Left ventricle myocardium superior (tissue), 1 donor: Measurements from ENCODE around the gene VSTM2B. TPM values are rescaled to one million over a fixed set of nuclear protein-coding genes. Genes with fewer than 3 reads are reported as not detected.
A peak's percentile ranks its signal among the peaks of the same experiment; 100 is the strongest.

ENCODE experiments used
- ATAC-seq: fragments of 200-7000 bp; cut with Tn5 transposase; one replicate; pipeline ENCODE4 v1.9.1; 2020; ENCODE audit warnings: mild to moderate bottlenecking, moderate library complexity
- DNase-seq: peaks from one replicate; pipeline ENCODE4 v3.0.0-alpha.2; 2020
- intact Hi-C: fragments of 100-400 bp; cut with micrococcal nuclease; formaldehyde crosslinking; loops from one replicate; pipeline ENCODE4 v1.11.0; 2022
- total RNA-seq: library from RNA; stranded (reverse); fragmentation: NEBNext Ultra II Directional; extraction: Animal tissue kit (Norgen Biotek cat#: 25700); gene quantifications from one replicate; pipeline ENCODE4 v1.2.1, GENCODE V29; 2021
- donor health status: DM: no; HTN: yes; CAD: no; lungs with severe emphysema.

The VSTM2B gene
- total RNA-seq, 1 donor from 2014 or later = not detected

DNA sequence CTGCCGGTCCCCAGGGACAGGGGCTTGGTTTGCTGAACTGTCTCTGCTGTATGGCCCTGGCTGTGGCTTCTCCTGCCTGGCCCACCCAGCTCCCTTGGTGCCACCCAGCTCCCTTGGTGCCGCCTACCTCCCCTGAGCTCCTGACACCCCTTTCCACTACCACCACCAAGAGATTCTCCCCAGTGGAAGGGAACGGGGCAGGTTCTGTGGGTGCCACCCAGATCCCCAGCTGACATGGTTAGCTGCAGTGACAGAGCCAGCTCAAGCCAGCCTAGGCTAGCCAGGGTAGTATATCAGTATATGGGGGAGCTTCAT lies 51.8 kb downstream of the VSTM2B start:
- intact Hi-C loops = no loop called here
- DNase-seq (no peak), ATAC-seq (no peak)

DNA sequence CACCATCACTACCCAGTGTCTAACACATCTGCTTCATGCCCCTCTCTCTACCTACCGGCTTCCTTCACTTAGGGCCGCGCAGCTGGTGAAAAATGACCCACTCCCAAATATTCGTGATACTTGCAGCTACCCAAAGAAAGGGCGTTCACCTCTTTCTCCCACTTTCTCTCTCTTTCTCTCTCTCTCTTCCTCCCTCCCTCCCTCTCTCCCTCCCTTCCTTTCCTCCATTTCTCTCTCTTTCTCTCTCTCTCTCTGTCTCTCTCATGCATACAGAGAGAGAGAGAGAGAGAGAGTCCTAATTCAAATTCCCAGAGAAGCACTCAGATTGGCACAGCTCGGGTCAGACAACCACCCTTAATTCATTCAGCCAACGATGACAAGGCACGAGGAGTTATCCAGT lies 52.6 kb downstream of the VSTM2B start:
- DNase-seq (no peak), ATAC-seq (no peak)
- intact Hi-C loops = no loop called here

DNA sequence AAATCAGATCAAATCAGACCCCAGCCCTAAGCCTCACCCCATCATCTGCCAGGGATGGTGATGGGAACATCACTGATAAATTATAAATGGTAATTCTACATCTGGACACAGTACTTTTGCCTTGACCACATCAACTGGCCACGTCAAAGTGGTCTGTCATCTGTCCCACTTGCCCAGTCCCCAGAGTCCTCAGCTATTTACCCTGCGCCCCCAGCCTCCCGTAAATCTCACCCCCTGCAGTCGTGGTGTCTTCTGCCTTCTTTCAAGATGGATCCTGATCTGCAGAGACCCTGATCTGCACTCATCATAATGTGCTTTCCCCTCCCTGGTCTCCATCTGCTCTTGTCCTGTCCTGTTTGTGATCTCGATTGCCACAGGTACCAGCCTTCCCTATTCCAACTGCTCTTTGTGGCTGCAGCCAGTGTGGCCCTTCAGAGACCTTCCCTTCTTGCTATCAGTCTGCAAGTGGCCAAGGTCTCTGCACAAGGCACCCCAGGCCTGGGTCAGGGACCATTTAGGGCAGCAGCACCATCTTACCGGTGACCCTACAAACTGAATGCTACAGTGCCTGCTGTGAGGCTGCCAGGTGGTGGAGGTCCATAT lies 53.6 kb downstream of the VSTM2B start:
- intact Hi-C loops = no loop called here
- DNase-seq (no peak), ATAC-seq (no peak)

DNA sequence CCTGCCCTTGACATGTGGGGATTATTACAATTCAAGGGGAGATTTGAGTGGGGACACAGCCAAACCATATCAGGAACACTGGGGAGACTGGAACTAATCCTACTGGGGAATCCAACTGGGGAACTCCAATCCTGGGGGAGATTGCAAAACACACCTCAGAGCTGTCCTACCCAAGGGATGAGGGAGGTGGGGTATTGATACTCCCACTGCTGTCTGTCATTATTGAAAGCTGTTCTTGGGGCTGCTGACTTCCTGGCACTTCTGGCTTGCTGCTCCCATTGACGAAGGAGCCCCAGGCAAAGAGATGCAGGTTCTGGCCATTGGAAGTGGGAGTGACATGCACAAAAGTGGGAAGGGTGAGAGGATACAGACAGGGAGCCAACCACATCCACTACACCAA lies 55.6 kb downstream of the VSTM2B start:
- ATAC-seq (no peak), DNase-seq (no peak)
- intact Hi-C loops = no loop called here

DNA sequence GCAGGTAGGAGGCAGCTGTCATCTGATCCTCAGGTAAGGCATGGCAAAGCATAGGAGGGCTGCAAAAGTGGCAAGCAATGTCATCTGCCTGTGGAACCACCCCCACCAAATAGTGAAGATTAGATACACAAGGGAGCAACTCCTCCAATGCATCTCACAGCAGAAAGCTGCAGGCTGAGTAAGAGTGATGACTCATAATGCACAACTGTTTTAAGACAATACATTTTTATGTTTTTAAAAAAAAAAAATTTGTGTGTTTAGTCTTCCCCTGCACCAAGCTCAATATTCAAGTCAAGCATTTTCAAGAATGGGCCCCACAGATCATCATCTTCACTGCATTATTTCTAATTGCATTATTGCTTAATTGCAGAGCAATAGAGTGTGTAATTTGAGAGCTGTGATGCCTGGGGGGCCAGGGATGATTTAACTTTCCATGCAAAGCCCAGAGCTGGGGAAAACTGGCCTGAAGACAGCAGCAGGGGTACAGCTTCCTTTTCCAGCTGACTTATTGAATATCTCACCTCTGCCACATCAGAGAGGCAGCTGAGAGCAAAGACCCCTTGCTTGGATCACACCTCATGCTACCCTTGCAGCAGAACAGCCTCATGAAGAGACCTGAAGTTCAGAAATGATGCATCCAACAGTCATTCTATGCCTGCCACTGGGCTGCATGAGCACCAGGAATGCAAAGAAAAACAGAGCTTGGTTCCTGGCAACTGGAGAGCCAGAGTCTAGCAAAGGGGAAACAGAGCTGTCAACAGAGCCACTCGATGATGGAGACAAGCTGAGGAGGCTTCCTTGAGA lies 57.6 kb downstream of the VSTM2B start:
- intact Hi-C loops = no loop called here
- ATAC-seq (no peak), DNase-seq (no peak)

DNA sequence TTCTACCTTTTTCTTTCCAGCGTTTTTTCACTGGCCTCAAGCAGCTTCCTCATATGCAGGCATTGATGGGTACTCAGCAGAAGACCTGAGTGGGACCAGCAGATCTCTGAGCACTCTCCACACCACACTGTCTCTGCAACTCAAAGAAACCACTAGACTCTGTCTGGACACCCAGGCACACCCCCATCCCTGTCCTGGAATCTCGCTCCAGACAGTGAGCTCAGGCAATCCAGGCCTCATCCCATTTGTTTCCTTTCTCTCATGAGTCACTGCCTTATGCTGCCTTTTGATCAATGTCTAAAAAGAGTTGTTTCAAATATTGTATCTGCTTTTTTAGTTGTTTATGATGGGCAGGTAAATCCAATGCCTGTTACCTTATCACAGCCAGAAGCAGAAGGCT lies 60.6 kb downstream of the VSTM2B start:
- ATAC-seq = no peak
- intact Hi-C loops = no loop called here
- DNase-seq = no peak

DNA sequence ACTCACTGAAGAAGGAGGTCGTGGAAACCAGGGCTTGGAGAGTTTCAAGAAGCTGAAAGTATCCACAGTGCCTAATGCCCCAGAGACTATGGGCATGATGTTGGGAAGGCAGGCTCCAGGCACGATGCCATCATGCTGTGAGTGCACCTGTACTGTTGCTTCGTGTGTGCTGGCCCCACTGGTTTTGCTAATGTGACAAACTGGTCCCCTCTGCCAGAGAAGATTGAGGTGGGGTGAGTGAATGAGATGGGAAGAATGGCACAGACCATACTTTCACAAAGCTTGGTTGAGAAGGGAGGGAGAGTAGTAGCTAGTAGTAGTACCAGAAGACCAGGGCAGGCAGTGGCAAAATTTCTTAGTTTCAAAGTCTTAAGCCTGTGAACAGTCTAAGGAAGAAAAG lies 61.3 kb downstream of the VSTM2B start:
- intact Hi-C loops = no loop called here
- ATAC-seq = no peak
- no peak for DNase-seq

DNA sequence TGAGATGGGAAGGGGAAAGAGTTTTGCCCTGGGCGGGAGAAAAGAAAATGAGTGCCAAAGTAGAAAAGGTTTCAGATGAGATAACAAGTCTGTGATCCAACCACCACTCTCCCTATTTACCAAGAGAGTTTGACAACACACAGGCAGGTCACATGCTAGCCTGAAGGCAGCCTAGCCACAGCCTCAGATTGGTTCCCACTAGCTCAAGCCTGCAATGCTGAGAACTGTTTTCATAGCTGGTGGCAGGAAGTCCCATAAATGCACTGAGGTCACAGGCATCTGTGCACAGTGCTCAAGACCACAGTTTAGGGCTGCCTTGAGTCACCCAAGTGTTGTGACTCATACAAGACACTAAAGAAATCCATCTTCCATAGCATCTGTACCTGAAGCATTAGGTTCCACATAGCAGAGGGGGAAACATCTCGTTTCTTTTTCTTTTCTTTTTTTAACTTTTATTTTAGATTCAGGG lies 61.8 kb downstream of the VSTM2B start:
- intact Hi-C loops = no loop called here
- no peak for ATAC-seq
- no peak for DNase-seq

DNA sequence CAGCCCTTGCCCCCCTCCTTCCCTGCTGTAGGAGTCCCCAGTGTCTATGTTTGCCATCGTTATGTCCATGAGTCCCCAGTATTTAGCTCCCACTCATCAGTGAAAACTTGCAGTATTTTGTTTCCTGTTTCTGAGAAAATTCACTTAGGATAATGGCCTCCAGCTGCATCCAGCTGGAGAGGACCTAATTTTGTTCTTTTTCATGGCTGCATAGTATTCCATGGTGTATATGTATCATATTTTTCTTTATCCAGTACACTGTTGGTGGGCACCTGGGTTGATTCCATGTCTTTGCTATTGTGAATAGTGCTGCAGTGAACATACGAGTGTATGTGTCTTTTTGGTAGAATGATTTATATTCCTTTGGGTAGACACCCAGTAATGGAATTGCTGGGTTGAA lies 62.3 kb downstream of the VSTM2B start:
- intact Hi-C loops = no loop called here
- ATAC-seq = no peak
- no peak for DNase-seq

DNA sequence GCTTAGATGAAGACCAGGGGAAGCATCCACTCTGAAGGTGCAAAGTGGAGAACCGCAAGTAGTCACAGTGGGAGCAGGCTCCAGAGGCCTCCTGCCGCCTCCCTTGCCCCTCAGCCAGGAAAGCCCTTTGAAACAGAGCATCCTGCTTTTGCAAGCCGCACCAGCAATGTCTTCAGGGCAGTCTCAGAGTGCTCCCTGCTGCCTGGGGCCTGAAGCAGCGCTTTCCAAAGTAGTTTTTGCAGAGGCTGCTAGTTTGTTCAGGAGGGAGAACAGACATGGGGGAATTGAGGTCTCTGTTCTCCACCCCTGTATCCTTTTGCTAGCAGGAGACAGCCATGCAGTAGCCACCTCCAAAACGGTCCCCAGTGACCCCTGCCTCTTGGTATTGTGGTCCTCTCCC lies 64.5 kb downstream of the VSTM2B start:
- intact Hi-C loops = no loop called here
- no peak for ATAC-seq
- no peak for DNase-seq

DNA sequence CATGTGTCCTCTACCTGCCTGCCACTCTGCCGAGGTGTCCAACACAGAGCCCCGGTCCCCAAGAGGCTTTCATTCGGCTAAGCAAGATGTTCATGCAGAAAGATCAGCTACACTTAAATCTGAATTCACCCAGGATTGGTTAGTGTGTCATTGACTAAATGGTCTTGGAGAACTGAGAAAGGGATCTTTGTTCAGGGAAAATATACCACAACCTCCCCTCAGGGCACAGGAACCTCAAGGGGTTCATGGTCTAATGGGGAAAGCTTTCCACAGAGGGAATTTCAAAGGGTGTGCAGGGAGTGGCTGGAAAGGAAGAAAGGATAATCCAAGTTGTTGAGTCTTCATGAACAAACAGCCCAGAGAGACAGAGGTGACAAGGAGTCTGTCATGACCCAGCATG lies 65.9 kb downstream of the VSTM2B start:
- ATAC-seq = no peak
- intact Hi-C loops = no loop called here
- DNase-seq = no peak

DNA sequence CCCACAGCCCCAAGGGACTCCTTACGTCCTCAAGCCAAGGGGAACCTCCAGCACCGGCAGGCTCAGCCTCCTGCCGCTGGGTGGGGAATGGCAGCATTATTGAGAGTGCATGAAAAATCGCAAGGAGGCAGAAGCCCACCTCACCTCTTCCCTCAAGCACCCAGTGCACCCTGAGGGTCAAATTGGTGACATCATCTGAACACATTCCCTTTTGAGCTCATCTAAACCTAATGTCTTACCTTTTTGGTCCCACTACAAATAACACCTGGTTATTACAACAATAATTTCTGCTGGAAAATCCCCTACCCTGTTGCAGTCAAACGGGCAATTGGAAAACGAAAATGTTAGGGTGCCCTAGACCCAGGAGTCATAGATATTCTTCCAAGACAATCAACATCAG lies 68.1 kb downstream of the VSTM2B start:
- DNase-seq (no peak), ATAC-seq (no peak)
- intact Hi-C loops = no loop called here

DNA sequence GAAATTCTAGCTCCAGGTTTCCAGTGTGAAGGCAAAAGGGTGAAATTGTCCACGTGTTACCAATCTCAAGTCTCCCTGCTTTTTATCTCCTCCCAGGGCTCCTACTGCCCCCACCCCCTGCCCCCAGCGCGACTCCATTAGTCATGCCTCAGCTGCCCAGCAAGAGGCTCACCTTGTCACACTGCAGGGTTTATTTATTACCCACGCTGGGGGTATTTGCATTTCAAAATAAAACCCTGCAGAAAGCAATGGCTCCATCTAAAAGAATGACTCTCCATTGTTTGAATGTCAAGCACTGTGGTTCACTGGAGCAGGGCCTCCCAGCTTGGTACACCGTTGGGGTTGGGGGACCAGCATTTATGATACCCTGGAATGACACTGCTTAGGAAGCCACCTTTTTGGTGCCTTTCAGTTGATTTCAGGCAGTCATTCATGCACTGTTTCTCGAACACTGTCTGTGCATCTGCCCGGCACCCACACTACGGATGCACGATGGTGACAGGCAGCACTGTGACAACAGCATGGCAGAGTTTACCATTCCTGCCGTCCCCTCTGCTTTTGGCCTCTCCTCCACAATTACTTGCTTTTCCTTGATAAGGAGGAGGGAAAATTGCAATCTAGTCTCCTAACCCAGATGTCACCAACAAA lies 70.4 kb downstream of the VSTM2B start:
- ATAC-seq (no peak), DNase-seq (no peak)
- intact Hi-C loops = no loop called here

DNA sequence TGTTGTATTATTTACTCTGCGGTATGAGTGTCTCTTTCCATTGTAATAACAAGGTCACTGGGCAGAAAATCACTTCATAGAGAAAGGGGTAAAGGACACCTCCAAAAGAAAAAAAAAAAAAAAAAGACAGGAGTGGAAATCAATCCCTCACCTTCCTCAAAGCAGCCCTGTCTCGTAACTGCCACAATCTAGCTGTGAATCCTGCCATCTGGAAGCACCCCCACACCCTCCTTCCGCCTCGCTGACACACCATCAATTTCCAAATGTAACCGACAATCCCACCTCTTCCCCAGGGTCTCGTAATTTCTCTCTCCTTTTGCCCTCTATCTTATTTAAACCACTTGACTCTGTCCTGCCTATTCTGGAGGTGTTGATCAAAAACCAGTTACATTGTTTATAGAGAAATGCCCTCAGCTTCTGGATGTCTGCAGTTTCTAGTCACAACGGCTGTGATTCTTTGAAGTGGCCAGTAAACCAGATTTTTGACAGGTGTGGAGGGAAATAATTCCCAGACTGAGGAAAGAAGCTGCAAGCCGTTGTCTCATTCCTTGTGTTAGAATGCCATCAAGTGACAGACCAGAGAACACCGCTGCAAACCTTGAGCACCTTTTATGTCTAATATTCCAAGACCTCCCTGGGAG lies 71.2 kb downstream of the VSTM2B start:
- no peak for ATAC-seq
- DNase-seq = no peak
- intact Hi-C loops = no loop called here

DNA sequence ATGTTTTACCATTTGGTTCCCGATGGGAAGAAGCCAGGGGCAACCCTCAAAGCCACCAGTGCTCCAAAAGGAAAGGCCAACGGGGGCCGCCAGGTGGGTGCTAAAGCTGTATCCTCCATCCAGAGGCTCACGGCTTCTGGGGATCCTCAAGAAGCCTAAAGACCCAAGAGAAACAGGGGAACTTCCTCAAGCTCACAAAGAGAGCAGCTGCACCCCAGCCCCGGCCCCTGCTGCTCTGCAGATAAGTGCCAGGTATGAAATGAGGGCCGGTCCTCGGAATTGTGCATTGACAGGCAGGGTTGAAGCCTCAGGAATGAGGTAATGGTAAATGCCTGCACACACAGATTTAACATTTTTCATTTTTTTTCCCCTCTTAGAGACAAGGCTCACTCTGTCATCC lies 72.2 kb downstream of the VSTM2B start:
- intact Hi-C loops = no loop called here
- DNase-seq = no peak
- no peak for ATAC-seq

DNA sequence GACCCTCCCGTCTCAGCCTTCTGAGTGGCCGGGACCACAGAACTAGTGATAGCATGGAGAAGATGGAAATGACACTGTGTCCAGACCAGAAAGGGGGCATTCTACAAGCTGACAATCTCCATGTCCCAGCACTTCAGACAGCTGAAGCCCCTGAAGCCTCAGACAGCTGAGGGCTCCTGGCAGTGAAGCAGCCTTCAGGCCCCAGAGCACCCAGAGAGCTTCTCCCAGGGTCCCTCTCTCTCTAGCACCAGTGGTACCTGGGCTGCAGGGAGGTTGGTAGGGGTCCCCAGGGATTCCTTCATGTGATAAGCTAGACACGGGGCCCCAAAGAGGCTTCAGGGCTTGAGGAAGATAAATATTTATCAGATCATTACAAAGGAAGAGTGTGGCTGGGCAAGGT lies 72.7 kb downstream of the VSTM2B start:
- ATAC-seq (no peak), DNase-seq (no peak)
- intact Hi-C loops = no loop called here

DNA sequence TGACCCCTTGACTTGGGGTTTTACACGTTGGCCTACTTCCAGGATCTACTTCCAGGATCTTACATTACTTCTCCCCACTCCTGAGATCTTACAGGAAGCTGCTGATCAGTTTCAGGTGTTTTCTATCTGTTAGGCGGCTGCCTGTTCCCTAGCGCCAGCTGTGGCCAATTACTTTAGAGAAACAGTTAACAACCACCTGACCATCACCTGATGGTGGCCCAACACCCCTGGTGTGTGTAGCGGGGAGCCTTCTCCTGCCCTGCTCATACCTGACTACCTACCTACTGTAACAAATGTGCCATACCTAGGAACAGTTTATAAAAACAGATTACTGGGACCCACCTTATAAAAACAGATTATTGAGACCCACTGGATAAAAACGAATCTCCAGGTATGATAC lies 77.5 kb downstream of the VSTM2B start:
- no peak for DNase-seq
- intact Hi-C loops = no loop called here

DNA sequence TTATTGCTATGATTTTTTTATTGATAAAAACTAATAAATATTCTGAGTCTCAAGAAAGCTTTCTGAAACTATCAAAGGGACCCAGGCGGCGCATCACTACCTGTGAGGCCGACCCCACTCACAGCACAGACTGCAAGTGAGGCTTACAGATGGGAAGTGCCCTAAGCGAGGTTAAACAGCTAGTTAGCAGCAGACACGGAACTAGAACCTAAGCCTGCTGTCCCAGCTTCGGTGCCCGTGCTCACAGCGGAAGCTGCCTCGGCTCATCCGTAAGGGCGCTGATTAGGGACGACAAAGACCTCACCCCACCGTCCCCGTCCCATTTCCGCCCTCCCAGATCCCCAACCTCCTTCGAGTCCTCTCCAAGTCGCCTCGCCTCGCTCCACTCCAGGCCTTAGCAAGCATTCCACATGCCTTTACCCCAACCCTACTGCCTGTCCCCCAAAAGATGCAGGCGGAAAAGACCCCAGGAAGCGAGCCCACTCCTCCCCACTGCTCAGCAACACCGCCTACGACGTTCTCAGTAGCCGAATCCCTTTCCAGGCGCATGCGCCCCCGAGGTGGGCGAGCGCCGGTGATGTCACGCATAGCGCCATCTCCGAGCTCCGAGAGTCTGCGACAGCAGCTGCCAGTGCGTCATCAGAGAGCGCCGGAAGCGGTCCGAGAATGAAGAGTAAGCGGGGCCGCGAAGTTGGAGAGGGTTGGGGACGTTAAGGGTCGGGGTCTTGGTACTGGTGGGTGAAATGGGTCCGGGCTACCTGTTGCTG lies 80.0 kb downstream of the VSTM2B start, which contains the start of gene POP4:
TSS of gene POP4 (plus strand) at position 631 of the 767 bp plus-strand sequence. CDS start at position 667, 36 bp downstream.
- DNase-seq = peak; percentile 99
- intact Hi-C loops = no loop called here
- peak; percentile 94 for ATAC-seq

More for the DNA sequence above, 77.5 kb downstream of the VSTM2B start:
- no peak for ATAC-seq

DNA sequence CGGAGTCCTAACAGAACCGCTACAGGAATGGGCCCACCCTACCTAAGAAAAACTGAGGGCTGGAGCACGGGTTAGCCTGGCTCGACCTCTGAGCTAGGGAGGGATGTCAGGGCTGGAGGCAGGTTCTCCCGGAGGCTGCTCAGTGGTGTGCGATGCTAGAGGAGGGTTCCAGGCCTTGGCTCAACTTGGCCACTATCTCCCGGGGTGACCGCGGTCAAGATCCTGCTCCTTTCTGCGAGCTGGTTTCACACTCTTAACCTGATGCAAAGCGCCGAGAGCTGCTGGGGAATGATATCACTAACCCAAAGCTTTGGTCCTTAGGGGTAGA lies 80.6 kb downstream of the VSTM2B start:
- peak; percentile 38 for DNase-seq
- peak; percentile 44 for ATAC-seq
- intact Hi-C loops = no loop called here
